ENCODE data around the gene SORCS2. TPM values are rescaled to one million over a fixed set of nuclear protein-coding genes. Genes with fewer than 3 reads are reported as not detected.

The SORCS2 gene
- total and polyA plus RNA-seq, 2 of the 8 experiments (the other 6 are each of a cell fraction or from before 2014, with no cell fraction given): 0.36 to 1.8 TPM

DNA sequence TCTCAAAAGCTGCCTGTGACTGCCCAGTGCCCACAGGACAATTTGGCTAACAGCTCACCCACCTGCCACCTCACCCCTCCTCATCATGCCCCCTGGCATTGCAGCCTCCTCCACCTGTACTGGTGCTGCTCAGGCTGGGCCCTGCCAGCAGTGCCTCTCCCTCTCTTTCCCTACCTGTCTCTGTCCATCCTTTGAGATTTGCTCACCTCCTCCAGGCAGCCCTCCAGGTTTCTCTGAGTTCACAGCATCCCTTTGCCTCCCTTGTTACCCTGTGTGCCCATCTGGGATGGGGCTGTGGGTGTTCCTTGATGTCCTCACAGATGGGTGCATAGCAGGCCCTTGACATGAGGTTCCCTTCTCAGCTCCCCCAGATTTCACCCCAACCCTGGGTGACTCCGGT is 522.4 kb downstream of the SORCS2 start:
- TF ChIP-seq PHF8 (conservative IDR thresholded peaks at IDR 0.05; ENCODE audit: low read depth, low read length) (no peak), TAF7 (optimal IDR thresholded peaks at IDR 0.05; ENCODE audit: borderline replicate concordance, low read depth, low read length) (no peak), SP2 (IDR thresholded peaks at IDR 0.05; ENCODE audit: low read length) (no peak), BRCA1 (IDR thresholded peaks at IDR 0.05; ENCODE audit: low read depth, low read length) (no peak), POLR2A (IDR thresholded peaks at IDR 0.05; ENCODE audit: control extremely low read depth in 1 of 2, low read depth in 2 of 2, low read length in 2 of 2) (no peak), SRF (IDR thresholded peaks at IDR 0.05; ENCODE audit: low read depth, low read length) (no peak), SP1 (IDR thresholded peaks at IDR 0.05; ENCODE audit: low read depth, low read length) (no peak), EP300 (IDR thresholded peaks at IDR 0.05; ENCODE audit: borderline replicate concordance in 1 of 2, low read depth in 2 of 2, low read length in 2 of 2) (no peak), CBX5 (IDR thresholded peaks at IDR 0.05; ENCODE audit: low read depth, low read length) (no peak), KDM5A (IDR thresholded peaks at IDR 0.05; ENCODE audit: low read length) (no peak)
- TF ChIP-seq, protein P1, sequence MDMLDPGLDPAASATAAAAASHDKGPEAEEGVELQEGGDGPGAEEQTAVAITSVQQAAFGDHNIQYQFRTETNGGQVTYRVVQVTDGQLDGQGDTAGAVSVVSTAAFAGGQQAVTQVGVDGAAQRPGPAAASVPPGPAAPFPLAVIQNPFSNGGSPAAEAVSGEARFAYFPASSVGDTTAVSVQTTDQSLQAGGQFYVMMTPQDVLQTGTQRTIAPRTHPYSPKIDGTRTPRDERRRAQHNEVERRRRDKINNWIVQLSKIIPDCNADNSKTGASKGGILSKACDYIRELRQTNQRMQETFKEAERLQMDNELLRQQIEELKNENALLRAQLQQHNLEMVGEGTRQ (IDR thresholded peaks at IDR 0.05; ENCODE audit: low read length): no peak
- H2BK20ac ChIP-seq (ENCODE audit: low read length): no peak overlapping the region
- CTCF ChIA-PET (ENCODE audit: partially characterized antibody): interaction anchor here (0.7 to 1.6 kb wide), 3 partner anchors 10 to 311 kb away, joined by 3 to 7 read pairs (median 3); no protein-coding TSS in a partner anchor
- H3K9me3 ChIP-seq (ENCODE audit: insufficient read depth in 2 of 2, low read depth in 1 of 2, low read length in 1 of 2): no peaks in the 10 kb centered on the region; a peak in 1 of 4 replicates
- no peak overlapping the region for H3K9ac ChIP-seq (replicated peaks in 1 of 4; ENCODE audit: extremely low read depth in 1 of 4, low read depth in 3 of 4, low read length in 3 of 4)
- DNase-seq (ENCODE audit: low read depth in 1 of 2, low spot score in 2 of 2) (no peak), FAIRE-seq (no peak)
- peaks cover 0 to 4% (median 2%) of the 10 kb centered on the region in 4 experiments; a peak in 3 of 7 replicates for H3K27me3 ChIP-seq (replicated peaks in 1 of 4; ENCODE audit: control insufficient read depth in 3 of 4, extremely low read depth in 1 of 4, insufficient read depth in 3 of 4, low read length in 3 of 4)
- H4K8ac ChIP-seq (ENCODE audit: extremely low read depth, insufficient read depth, low read length): no peak overlapping the region
- H4K91ac ChIP-seq (replicated peaks; ENCODE audit: insufficient read length, low read length): no peak overlapping the region
- H2BK120ac ChIP-seq (replicated peaks; ENCODE audit: low read depth, low read length): no peak overlapping the region
- no peak overlapping the region for H3K4me2 ChIP-seq (ENCODE audit: insufficient read depth in 1 of 2, low read depth in 2 of 2, low read length in 2 of 2)
- no peak overlapping the region for H2BK15ac ChIP-seq (ENCODE audit: low read length)
- H3K18ac ChIP-seq (ENCODE audit: extremely low read depth, low read length): no peak overlapping the region
- H3K4me1 ChIP-seq (replicated peaks in 1 of 4; ENCODE audit: control insufficient read depth in 3 of 4, insufficient read depth in 4 of 4, low read length in 3 of 4): peaks cover 0 to 3% (median 1%) of the 10 kb centered on the region in 4 experiments; a peak in 4 of 7 replicates
- H2BK5ac ChIP-seq (ENCODE audit: low read depth, low read length): no peak overlapping the region
- no peak overlapping the region for H3K4ac ChIP-seq (replicated peaks; ENCODE audit: insufficient read length, low read depth, low read length)
- H2AFZ ChIP-seq (ENCODE audit: low read length): no peak overlapping the region
- no peaks in the 10 kb centered on the region for H3K36me3 ChIP-seq (ENCODE audit: control insufficient read depth in 2 of 4, insufficient read depth in 4 of 4, low read length in 3 of 4)
- H3K79me2 ChIP-seq (ENCODE audit: control insufficient read depth in 1 of 2, insufficient read depth in 2 of 2, low read length in 2 of 2): no peaks in the 10 kb centered on the region
- H3K23ac ChIP-seq (ENCODE audit: insufficient read length): no peak overlapping the region
- no peak overlapping the region for H3K27ac ChIP-seq (ENCODE audit: low read depth, low read length)
- no peak overlapping the region for H3K56ac ChIP-seq (replicated peaks; ENCODE audit: insufficient read length, low read depth, low read length)
- POLR2A ChIA-PET (ENCODE audit: partially characterized antibody): no interaction called here
- WGBS, 2 experiments (ENCODE audit: extremely low coverage in 1 of 2, insufficient coverage in 1 of 2, insufficient read length in 1 of 2, insufficient replicate concordance in 2 of 2, low coverage in 1 of 2, low lambda C conversion rate in 2 of 2, missing lambda C conversion rate in 1 of 2): 100% methylated on average over 1 of the region's 1 CpG; no CpG with 5 or more reads in 1 of the 2 experiments
- no peak overlapping the region for H3K4me3 ChIP-seq (ENCODE audit: extremely low read depth in 1 of 4, insufficient read depth in 2 of 4, low read depth in 3 of 4, low read length in 4 of 4)
- no peaks in the 10 kb centered on the region for H3K79me1 ChIP-seq (ENCODE audit: low read depth, low read length)
- H3K23me2 ChIP-seq (ENCODE audit: low read depth, low read length): peaks cover 6% of the 10 kb centered on the region
- H3K14ac ChIP-seq (ENCODE audit: insufficient read length): no peak overlapping the region
- H2BK12ac ChIP-seq (ENCODE audit: low read depth, low read length): no peak overlapping the region
- H4K20me1 ChIP-seq (replicated peaks in 1 of 2; ENCODE audit: control insufficient read depth in 1 of 2, insufficient read depth in 2 of 2, low read length in 2 of 2): no peaks in the 10 kb centered on the region
- no peak overlapping the region for H2AK5ac ChIP-seq (ENCODE audit: low read depth, low read length)
- no peak overlapping the region for H4K5ac ChIP-seq (ENCODE audit: insufficient read length, low read depth, low read length)
